ENCODE results near the gene NDUFA11. TPM values are rescaled to one million over a fixed set of nuclear protein-coding genes. Genes with fewer than 3 reads are reported as not detected.

Gene NDUFA11
- total RNA-seq, result 359 and 363 TPM in 2 replicates

GRCh38 chr19:5903624-5904351 lies at the start of gene NDUFA11:
TSS of gene NDUFA11 (minus strand) at chr19:5903790. CDS start at chr19:5903708, 82 bp downstream.

GRCh38 chr19:5913739-5914357 lies 10.3 kb upstream of the NDUFA11 start, which contains the start of gene CAPS:
TSS of gene CAPS (plus strand) at chr19:5914254. CDS start at chr19:5914407, 153 bp downstream.

GRCh38 chr19:5904352-5905113 lies 943 bp upstream of the NDUFA11 start, which contains the start of gene VMAC:
TSS of gene VMAC (plus strand) at chr19:5904872. CDS start at chr19:5904891, 19 bp downstream.

GRCh38 chr19:5851302-5851701 lies 52.3 kb downstream of the NDUFA11 start, which contains the start of gene FUT3:
TSS of gene FUT3 (minus strand) at chr19:5851449.

Other genes starting within 250 kb of the NDUFA11 start
- 59.6 and 66.4 TPM in 2 replicates for gene MICOS13, start 223.3 kb downstream of the NDUFA11 start, total RNA-seq
- 2.6 and 4.5 TPM in 2 replicates for gene HSD11B1L, start 222.8 kb downstream of the NDUFA11 start, total RNA-seq
- 1,353 and 1,639 TPM in 2 replicates for gene RPL36, start 213.5 kb downstream of the NDUFA11 start, total RNA-seq
- gene LONP1, start 183.6 kb downstream of the NDUFA11 start, total RNA-seq, result 115 and 130 TPM in 2 replicates
- not detected in 2 replicates for gene CATSPERD, start 183.2 kb downstream of the NDUFA11 start, total RNA-seq
- 0.44 and 0.60 TPM in 2 replicates for gene PRR22, start 119.0 kb downstream of the NDUFA11 start, total RNA-seq
- gene DUS3L, start 112.6 kb downstream of the NDUFA11 start, total RNA-seq, result 34.8 and 43.3 TPM in 2 replicates
- not detected in 2 replicates for gene NRTN, start 98.7 kb downstream of the NDUFA11 start, total RNA-seq
- not detected in 2 replicates for gene FUT6, start 64.1 kb downstream of the NDUFA11 start, total RNA-seq
- gene FUT3, start 52.3 kb downstream of the NDUFA11 start, total RNA-seq, result not detected in 2 replicates
- not detected in 2 replicates for gene FUT5, start 33.2 kb downstream of the NDUFA11 start, total RNA-seq
- gene VMAC, start 1.1 kb upstream of the NDUFA11 start, total RNA-seq, result 2.8 and 3.0 TPM in 2 replicates
- 0.89 and 1.3 TPM in 2 replicates for gene CAPS, start 10.5 kb upstream of the NDUFA11 start, total RNA-seq
- gene RANBP3, start 74.3 kb upstream of the NDUFA11 start, total RNA-seq, result 53.2 and 63.1 TPM in 2 replicates
- gene RFX2, start 206.7 kb upstream of the NDUFA11 start, total RNA-seq, result 3.1 and 3.9 TPM in 2 replicates
- not detected in 2 replicates for gene ACSBG2, start 231.9 kb upstream of the NDUFA11 start, total RNA-seq

Data from mammary microvascular endothelial cell (primary cell).